ENCODE measurements around the gene OR5AU1.
A peak's percentile ranks its signal among the peaks of the same experiment; 100 is the strongest.

OR5AU1 gene

DNA sequence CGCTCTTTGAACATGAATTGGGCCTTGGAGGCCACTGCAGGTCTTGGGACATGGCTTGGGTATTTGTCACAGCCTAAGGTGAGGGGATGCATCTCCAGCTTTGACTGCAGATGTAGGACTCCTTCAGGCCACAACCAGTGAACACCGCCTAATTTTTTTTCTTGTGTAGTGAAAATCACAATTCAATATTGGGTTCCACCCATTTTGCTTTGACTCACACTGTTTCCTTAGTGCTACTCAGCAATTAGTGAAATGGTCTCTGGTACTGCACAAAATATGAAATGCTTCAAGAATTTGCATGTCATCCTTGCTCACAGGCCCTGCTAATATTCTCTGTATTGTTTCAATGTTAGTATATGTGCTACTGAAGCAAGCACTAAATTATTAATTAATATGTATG is 42.5 kb downstream of the OR5AU1 start:
- TF ChIP-seq ZFX (IDR thresholded peaks at IDR 0.05; ENCODE audit: borderline replicate concordance), result no peak
- TF ChIP-seq, protein P1, sequence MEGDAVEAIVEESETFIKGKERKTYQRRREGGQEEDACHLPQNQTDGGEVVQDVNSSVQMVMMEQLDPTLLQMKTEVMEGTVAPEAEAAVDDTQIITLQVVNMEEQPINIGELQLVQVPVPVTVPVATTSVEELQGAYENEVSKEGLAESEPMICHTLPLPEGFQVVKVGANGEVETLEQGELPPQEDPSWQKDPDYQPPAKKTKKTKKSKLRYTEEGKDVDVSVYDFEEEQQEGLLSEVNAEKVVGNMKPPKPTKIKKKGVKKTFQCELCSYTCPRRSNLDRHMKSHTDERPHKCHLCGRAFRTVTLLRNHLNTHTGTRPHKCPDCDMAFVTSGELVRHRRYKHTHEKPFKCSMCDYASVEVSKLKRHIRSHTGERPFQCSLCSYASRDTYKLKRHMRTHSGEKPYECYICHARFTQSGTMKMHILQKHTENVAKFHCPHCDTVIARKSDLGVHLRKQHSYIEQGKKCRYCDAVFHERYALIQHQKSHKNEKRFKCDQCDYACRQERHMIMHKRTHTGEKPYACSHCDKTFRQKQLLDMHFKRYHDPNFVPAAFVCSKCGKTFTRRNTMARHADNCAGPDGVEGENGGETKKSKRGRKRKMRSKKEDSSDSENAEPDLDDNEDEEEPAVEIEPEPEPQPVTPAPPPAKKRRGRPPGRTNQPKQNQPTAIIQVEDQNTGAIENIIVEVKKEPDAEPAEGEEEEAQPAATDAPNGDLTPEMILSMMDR (IDR thresholded peaks at IDR 0.05), result no peak
- H3K27ac ChIP-seq, result no peak overlapping the region

DNA sequence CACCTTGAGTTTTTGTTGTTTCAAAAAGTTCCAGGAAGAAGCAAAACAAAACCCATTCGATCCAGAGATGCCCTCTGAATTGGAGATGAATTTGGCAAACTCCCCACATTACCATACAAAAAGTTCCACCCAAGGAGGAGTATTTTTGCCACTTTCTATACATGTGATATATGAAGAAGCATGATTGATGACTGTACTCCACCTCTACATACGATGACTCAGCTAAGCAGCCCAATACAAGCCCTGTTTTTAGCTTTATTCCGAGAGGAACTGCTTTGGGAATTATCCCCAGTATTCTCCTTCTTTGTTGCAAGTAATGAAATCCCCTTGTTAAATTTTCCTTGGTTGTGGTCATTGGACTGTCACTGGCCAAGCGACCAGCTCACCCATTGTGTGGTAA is 43.6 kb downstream of the OR5AU1 start:
- TF ChIP-seq ZFX (IDR thresholded peaks at IDR 0.05; ENCODE audit: borderline replicate concordance), result no peak
- TF ChIP-seq, protein P1 (IDR thresholded peaks at IDR 0.05), result no peak
- H3K27ac ChIP-seq, result no peak overlapping the region

DNA sequence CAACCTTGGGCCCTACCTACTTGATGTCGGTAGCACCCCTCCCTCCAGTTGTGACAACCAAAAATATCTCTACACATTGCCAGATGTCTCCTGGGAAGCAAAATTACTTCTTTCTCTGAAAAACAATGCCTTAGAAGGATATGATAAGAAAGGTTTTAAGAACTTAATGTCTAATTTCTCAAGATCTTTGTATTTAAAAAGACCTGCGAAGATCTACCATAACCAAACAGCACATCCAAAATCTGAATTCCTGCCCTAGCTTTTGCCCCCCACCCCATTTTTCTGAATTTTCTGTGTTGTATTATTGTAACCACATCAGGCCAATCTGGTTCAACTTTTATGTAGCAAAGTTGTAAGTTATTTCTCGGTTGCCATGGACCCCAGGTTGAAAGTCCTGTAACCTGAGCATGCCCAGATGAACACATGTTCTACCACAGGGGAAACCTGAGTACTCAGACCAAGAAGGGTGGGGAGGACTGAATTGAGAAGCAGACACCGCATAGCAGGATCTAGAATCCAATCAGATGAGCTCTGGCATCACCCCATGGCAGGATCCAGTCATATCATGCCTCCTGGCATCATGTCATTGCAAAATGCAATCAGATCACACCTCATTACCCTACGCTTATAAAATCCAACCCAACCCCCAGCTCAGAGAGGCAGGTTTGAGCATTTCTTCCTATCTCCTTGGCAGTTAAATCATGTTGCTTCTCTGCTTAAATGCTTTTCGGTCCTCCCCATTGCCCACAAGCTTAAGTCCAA is 46.3 kb downstream of the OR5AU1 start:
- no peak overlapping the region for H3K27ac ChIP-seq
- TF ChIP-seq ZFX (IDR thresholded peaks at IDR 0.05; ENCODE audit: borderline replicate concordance), result no peak
- TF ChIP-seq, protein P1 (IDR thresholded peaks at IDR 0.05), result no peak

DNA sequence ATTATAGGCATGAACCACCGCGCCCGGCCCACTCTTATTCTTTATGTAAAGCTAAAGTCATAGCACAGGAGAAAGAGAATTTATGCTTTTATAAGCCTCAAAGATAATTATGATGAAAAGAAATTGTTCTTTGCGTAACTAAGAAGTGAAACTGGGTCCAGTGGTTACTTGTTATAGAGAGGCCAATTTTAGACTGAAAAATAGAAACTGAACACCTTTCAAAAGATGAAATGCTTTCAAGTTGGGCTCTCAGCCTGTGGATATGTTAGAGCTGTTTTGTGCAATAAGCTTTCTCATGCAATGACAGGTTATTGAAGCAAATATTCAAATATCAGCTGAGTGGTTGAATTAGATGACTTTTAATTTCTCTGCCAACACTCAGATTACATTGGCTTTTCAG is 47.1 kb downstream of the OR5AU1 start:
- TF ChIP-seq, protein P1 (IDR thresholded peaks at IDR 0.05), result no peak
- no peak for TF ChIP-seq ZFX (IDR thresholded peaks at IDR 0.05; ENCODE audit: borderline replicate concordance)
- H3K27ac ChIP-seq, result no peak overlapping the region

DNA sequence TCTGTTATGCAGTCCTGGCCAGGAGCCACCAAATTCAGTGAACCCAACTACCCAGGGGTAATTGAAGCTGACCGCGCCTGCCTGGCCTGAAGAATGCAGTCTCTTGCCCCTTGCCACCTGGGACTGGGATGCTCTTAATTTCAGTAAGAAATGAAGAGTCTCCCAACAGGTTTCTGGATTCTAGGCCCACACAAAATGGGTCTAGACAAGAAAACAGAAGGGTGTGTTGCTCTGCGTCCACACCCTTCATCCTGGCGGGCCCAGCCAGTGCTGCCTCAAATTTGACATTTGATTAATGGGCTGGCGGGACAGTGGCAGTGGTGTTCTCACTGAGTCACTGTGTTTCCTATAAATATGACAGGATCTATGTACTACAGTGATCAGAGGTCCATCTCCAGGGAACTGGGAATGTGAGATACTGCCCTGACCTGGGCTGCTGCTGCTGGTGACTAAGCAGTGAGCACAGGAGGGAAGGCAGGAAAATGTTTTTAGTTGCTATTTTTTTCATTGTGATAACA is 48.5 kb downstream of the OR5AU1 start:
- H3K27ac ChIP-seq, result peak overlapping the region; percentile 99
- TF ChIP-seq, protein P1 (IDR thresholded peaks at IDR 0.05), result no peak
- TF ChIP-seq ZFX (IDR thresholded peaks at IDR 0.05; ENCODE audit: borderline replicate concordance), result no peak

DNA sequence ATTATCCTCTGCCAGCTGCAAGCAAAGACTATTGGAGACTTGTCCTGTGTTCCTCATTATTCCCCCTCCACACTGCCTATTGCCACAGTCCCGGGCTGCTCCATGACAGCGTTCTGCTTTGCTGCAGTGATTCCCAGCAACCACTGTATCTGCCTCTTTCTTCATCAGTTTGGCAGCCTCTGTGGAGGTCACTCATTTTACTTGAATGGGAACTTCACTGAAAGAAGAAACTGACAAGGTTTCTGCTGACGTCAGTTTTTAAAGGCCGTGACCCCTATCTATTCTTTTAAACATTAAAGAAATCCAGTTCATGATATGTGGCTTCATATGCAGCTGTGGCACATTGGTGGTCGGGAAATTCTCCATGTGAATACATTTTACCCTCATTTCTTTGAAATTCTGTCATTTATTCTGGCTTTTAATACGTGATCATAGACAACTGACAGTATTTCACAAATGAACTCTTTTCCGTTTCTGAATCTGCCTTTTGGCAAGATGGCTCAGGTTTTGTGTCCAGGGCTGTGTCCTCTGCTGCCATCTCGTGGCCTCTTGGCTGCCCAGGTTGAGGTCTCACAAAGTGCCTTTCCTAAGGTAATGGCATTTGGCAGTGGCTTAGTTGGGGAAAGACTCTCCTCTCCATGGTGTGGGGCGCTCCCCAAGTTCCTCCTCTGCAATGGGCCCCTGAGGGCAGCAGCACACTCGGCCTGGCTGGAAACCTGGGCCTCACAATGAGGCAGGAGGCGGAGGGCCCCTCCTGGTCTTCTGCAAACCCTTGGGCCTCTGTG is 49.2 kb downstream of the OR5AU1 start:
- TF ChIP-seq, protein P1 (IDR thresholded peaks at IDR 0.05), result peak; percentile 98
- no peak for TF ChIP-seq ZFX (IDR thresholded peaks at IDR 0.05; ENCODE audit: borderline replicate concordance)
- H3K27ac ChIP-seq, result peak overlapping the region; percentile 99

DNA sequence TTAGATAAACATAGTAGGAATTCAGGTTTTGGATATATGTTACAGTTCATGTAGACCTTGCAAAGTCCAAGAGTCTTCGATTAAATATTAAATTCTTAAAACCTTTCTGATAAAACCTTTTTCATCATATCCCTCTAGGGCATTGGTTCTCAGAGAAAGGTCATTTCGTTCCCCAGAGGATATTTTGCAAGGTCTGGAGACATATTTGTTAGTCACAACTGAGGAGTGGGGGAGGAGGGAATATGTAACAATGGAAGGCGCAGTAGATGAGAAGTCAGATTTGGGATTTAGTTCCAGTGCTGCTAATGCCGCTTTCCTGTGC is 49.7 kb downstream of the OR5AU1 start:
- H3K27ac ChIP-seq, result peak overlapping the region; percentile 99
- TF ChIP-seq, protein P1 (IDR thresholded peaks at IDR 0.05), result no peak
- TF ChIP-seq ZFX (IDR thresholded peaks at IDR 0.05; ENCODE audit: borderline replicate concordance), result no peak
